HG02852 (cell line): Measurements from ENCODE around the gene CDK14.

Experiments used
- ATAC-seq: cut with Tn5 transposase; IDR thresholded peaks from one replicate; pipeline ENCODE4 v1.9.1; 2021; ENCODE audit warnings: mild to moderate bottlenecking, moderate library complexity; ENCODE audit not compliant: unreplicated experiment

The CDK14 gene

GRCh38 chr7:91180746-91181145 lies 584.6 kb downstream of the CDK14 start:
- ATAC-seq: no peak

- ATAC-seq: no peak
Observed at GRCh38 chr7:91181949-91182348, 585.8 kb downstream of the CDK14 start.

GRCh38 chr7:91182819-91183764 lies 587.0 kb downstream of the CDK14 start:
- ATAC-seq: no peak

GRCh38 chr7:91185771-91186170 lies 589.6 kb downstream of the CDK14 start:
- ATAC-seq: no peak

GRCh38 chr7:91187061-91187460 lies 590.9 kb downstream of the CDK14 start:
- ATAC-seq: no peak

GRCh38 chr7:91191771-91192170 lies 595.6 kb downstream of the CDK14 start:
- ATAC-seq: no peak

GRCh38 chr7:91193141-91193540 lies 597.0 kb downstream of the CDK14 start:
- ATAC-seq: no peak

GRCh38 chr7:91194841-91195240 lies 598.7 kb downstream of the CDK14 start:
- no peak for ATAC-seq

- no peak for ATAC-seq
Observed at GRCh38 chr7:91196058-91196457, 599.9 kb downstream of the CDK14 start.

GRCh38 chr7:91198371-91198770 lies 602.2 kb downstream of the CDK14 start:
- ATAC-seq: no peak

GRCh38 chr7:91199601-91200000 lies 603.5 kb downstream of the CDK14 start:
- ATAC-seq: no peak

GRCh38 chr7:91201442-91202113 lies 605.5 kb downstream of the CDK14 start:
- no peak for ATAC-seq

- no peak for ATAC-seq
Observed at GRCh38 chr7:91206361-91206960, 610.3 kb downstream of the CDK14 start.

- no peak for ATAC-seq
Observed at GRCh38 chr7:91212582-91212981, 616.5 kb downstream of the CDK14 start.

- ATAC-seq: no peak
Observed at GRCh38 chr7:91226411-91226810, 630.3 kb downstream of the CDK14 start.

- no peak for ATAC-seq
Observed at GRCh38 chr7:91228327-91228726, 632.2 kb downstream of the CDK14 start.

- ATAC-seq: no peak
Observed at GRCh38 chr7:91228927-91229558, 632.9 kb downstream of the CDK14 start.

GRCh38 chr7:91230100-91230499 lies 634.0 kb downstream of the CDK14 start:
- no peak for ATAC-seq

- no peak for ATAC-seq
Observed at GRCh38 chr7:91230503-91230902, 634.4 kb downstream of the CDK14 start.

- no peak for ATAC-seq
Observed at GRCh38 chr7:91233212-91233611, 637.1 kb downstream of the CDK14 start.

- ATAC-seq: no peak
Observed at GRCh38 chr7:91235211-91235832, 639.2 kb downstream of the CDK14 start.
